Astrocyte (in vitro differentiated cells and primary cell): ENCODE data around the gene RTL10. TPM values are rescaled to one million over a fixed set of nuclear protein-coding genes. Genes with fewer than 3 reads are reported as not detected.

ENCODE experiments used
- DNase-seq: peaks from one replicate; pipeline ENCODE4 v3.0.0-alpha.2; 2010; ENCODE audit warnings: low read depth
- FAIRE-seq: peaks from 2 replicates; lab custom pipeline; 2011; peaks lifted over from hg19 to GRCh38; lab: Jason Lieb, UNC
- H2AFZ ChIP-seq: 2 replicates; pipeline ENCODE4 v1.6.0; 2012; ENCODE audit warnings: low read depth, low read length, inconsistent platforms
- H3K27ac ChIP-seq: 2 replicates; pipeline ENCODE4 v1.5.1; 2011; ENCODE audit warnings: low read depth, low read length, inconsistent platforms
- H3K27me3 ChIP-seq: 2 replicates; pipeline ENCODE4 v1.6.0; 2011; ENCODE audit warnings: low read length, inconsistent platforms; ENCODE audit not compliant: insufficient read depth
- H3K36me3 ChIP-seq: 2 replicates; pipeline ENCODE4 v1.5.1; 2011; ENCODE audit warnings: low read length, inconsistent platforms; ENCODE audit not compliant: insufficient read depth
- H3K4me1 ChIP-seq: 2 replicates; pipeline ENCODE4 v1.5.1; 2011; ENCODE audit warnings: low read length, inconsistent platforms; ENCODE audit not compliant: insufficient read depth
- H3K4me2 ChIP-seq: 2 replicates; pipeline ENCODE4 v1.6.0; 2012; ENCODE audit warnings: low read length, inconsistent platforms
- H3K4me3 ChIP-seq: 2 replicates; pipeline ENCODE4 v1.5.1; 2011; ENCODE audit warnings: low read depth, mild to moderate bottlenecking, low read length, inconsistent platforms; ENCODE audit not compliant: insufficient read depth
- H3K79me2 ChIP-seq: 2 replicates; pipeline ENCODE4 v1.6.0; 2012; ENCODE audit warnings: mild to moderate bottlenecking, low read length, inconsistent platforms; ENCODE audit not compliant: insufficient read depth
- H3K9ac ChIP-seq: 2 replicates; pipeline ENCODE4 v1.6.0; 2012; ENCODE audit warnings: mild to moderate bottlenecking, low read length, inconsistent platforms
- H3K9me3 ChIP-seq: 2 replicates; pipeline ENCODE4 v1.5.1; 2012; ENCODE audit warnings: low read depth, mild to moderate bottlenecking, low read length, inconsistent platforms; ENCODE audit not compliant: insufficient read depth
- H4K20me1 ChIP-seq: 2 replicates; pipeline ENCODE4 v1.6.0; 2012; ENCODE audit warnings: low read length, inconsistent platforms; ENCODE audit not compliant: insufficient read depth
- H3K27ac Mint-ChIP-seq: one replicate; pipeline ENCODE4 v1.8.0; 2021; ENCODE audit warnings: mild to moderate bottlenecking, mixed read lengths; ENCODE audit not compliant: unreplicated experiment
- H3K27me3 Mint-ChIP-seq: one replicate; pipeline ENCODE4 v1.8.0; 2021; ENCODE audit warnings: low read depth, mixed read lengths; ENCODE audit not compliant: unreplicated experiment
- H3K36me3 Mint-ChIP-seq: one replicate; pipeline ENCODE4 v1.8.0; 2021; ENCODE audit warnings: low read depth, mixed read lengths; ENCODE audit not compliant: unreplicated experiment
- H3K4me1 Mint-ChIP-seq: one replicate; pipeline ENCODE4 v1.8.0; 2021; ENCODE audit warnings: low read depth, mixed read lengths; ENCODE audit not compliant: unreplicated experiment
- H3K4me3 Mint-ChIP-seq: one replicate; pipeline ENCODE4 v1.8.0; 2021; ENCODE audit warnings: mild to moderate bottlenecking, moderate library complexity, mixed read lengths; ENCODE audit not compliant: unreplicated experiment
- H3K9me3 Mint-ChIP-seq: one replicate; pipeline ENCODE4 v1.8.0; 2021; ENCODE audit warnings: mild to moderate bottlenecking, mixed read lengths; ENCODE audit not compliant: unreplicated experiment
- CTCF ChIP-seq: IDR thresholded peaks from 2 replicates; pipeline ENCODE4 v1.5.1; 2011; ENCODE audit warnings: low read depth, mild to moderate bottlenecking, inconsistent platforms, low read length, moderate library complexity; ENCODE audit not compliant: insufficient read depth
- EZH2 ChIP-seq: IDR thresholded peaks from 2 replicates; pipeline ENCODE4 v1.6.1; 2012; ENCODE audit warnings: mild to moderate bottlenecking, low read length, inconsistent platforms; ENCODE audit not compliant: insufficient read depth
- total RNA-seq: library from RNA; stranded (reverse); gene quantifications from 2 replicates; pipeline ENCODE4 v1.2.1, GENCODE V29; 2021

RTL10 gene
- total RNA-seq, 1 donor from 2014 or later, result 43.0 TPM

- H3K36me3 Mint-ChIP-seq, result peaks cover 5% of the 10 kb centered on the region
- H3K4me1 Mint-ChIP-seq, result peaks cover 12% of the 10 kb centered on the region
- FAIRE-seq, result no peak
- Histone ChIP-seq H3K36me3 (no peaks in the 10 kb centered on the region), H3K27ac (no peak overlapping the region), H3K27me3 (peaks cover 2% of the 10 kb centered on the region), H3K9ac (no peak overlapping the region), H3K9me3 (no peaks in the 10 kb centered on the region), H4K20me1 (peaks cover 4% of the 10 kb centered on the region), H3K4me2 (no peak overlapping the region), H3K4me1 (peaks cover 18% of the 10 kb centered on the region), H2AFZ (no peak overlapping the region), H3K79me2 (no peaks in the 10 kb centered on the region), H3K4me3 (no peak overlapping the region)
- TF ChIP-seq CTCF (no peak), EZH2 (no peak)
- H3K9me3 Mint-ChIP-seq, result no peaks in the 10 kb centered on the region
- H3K27ac Mint-ChIP-seq, result no peak overlapping the region
- DNase-seq, result no peak
- no peak overlapping the region for H3K4me3 Mint-ChIP-seq
- H3K27me3 Mint-ChIP-seq, result peaks cover 13% of the 10 kb centered on the region
Measured at GRCh38 chr22:19805821-19806212, 48.9 kb downstream of the RTL10 start.

Other genes starting within 250 kb of the RTL10 start
- gene SEPTIN5, start 140.4 kb downstream of the RTL10 start, total RNA-seq, result 7.3 and 8.6 TPM in 2 replicates
- 0.95 and 2.8 TPM in 2 replicates for gene GP1BB, start 131.3 kb downstream of the RTL10 start, total RNA-seq
- 2.0 and 6.8 TPM in 2 replicates for gene TBX1, start 94.1 kb downstream of the RTL10 start, total RNA-seq
- gene GNB1L, start within 50 bp of the RTL10 start, total RNA-seq, result 10.4 and 14.3 TPM in 2 replicates
- 116 and 120 TPM in 2 replicates for gene COMT, start 86.9 kb upstream of the RTL10 start, total RNA-seq
- gene TXNRD2, start 86.9 kb upstream of the RTL10 start, total RNA-seq, result 19.8 and 25.7 TPM in 2 replicates
- gene ARVCF, start 161.9 kb upstream of the RTL10 start, total RNA-seq, result 11.0 and 17.9 TPM in 2 replicates
- 28.0 TPM in 2 replicates for gene TANGO2, start 166.2 kb upstream of the RTL10 start, total RNA-seq
- gene DGCR8, start 225.4 kb upstream of the RTL10 start, total RNA-seq, result 28.1 and 29.0 TPM in 2 replicates